Keratinocyte (primary cell): ENCODE results near the gene CLSTN1.

Experiments used
- CTCF ChIP-seq, 3 experiments: IDR thresholded peaks in 1 of 3; conservative IDR thresholded peaks in 1 of 3; optimal IDR thresholded peaks in 1 of 3; 2 replicates in 2 of 3; 3 replicates in 1 of 3; pipeline versions ENCODE3 to v1.5.1; 2011; ENCODE audit warnings: low read length in 3 of 3, mild to moderate bottlenecking in 3 of 3, moderate library complexity in 2 of 3, control low read depth in 1 of 3, inconsistent platforms in 1 of 3; ENCODE audit not compliant: insufficient read depth in 2 of 3; ENCODE audit errors: extremely low read depth in 1 of 3
- EZH2 ChIP-seq: IDR thresholded peaks from one replicate; pipeline ENCODE4 v1.6.1; 2012; ENCODE audit warnings: inconsistent platforms, mild to moderate bottlenecking, low read length, moderate library complexity

GRCh38 chr1:9780554-9781110 lies 43.1 kb downstream of the CLSTN1 start:
- TF ChIP-seq CTCF (optimal IDR thresholded peaks at IDR 0.05 in 1 of 3, IDR thresholded peaks at IDR 0.05 in 1 of 3, conservative IDR thresholded peaks at IDR 0.05 in 1 of 3; ENCODE audit: extremely low read depth in 1 of 3, insufficient read depth in 2 of 3, low read length in 3 of 3) = no peak
- no peak for TF ChIP-seq EZH2
